Liver (tissue), 9 donors: ENCODE measurements around the gene PRR5L. TPM values are rescaled to one million over a fixed set of nuclear protein-coding genes. Genes with fewer than 3 reads are reported as not detected.

ENCODE experiments used
- DNase-seq: peaks from one replicate; pipeline ENCODE4 v3.0.0-alpha.2; 2017; ENCODE audit warnings: low spot score
- H3K27ac ChIP-seq, 2 donors: one replicate each; pipeline ENCODE4 v1.7.0; 2013; ENCODE audit warnings: inconsistent platforms in 2 of 2, low read length in 2 of 2, control low read depth in 1 of 2, low read depth in 1 of 2, mild to moderate bottlenecking in 1 of 2
- H3K27me3 ChIP-seq, 4 donors: one replicate each; pipeline versions ENCODE4 v1.6.1 to v1.7.0; 2013; ENCODE audit warnings: low read length in 3 of 4, inconsistent platforms in 1 of 4, mild to moderate bottlenecking in 1 of 4, moderate library complexity in 1 of 4; ENCODE audit not compliant: control insufficient read depth in 4 of 4, insufficient read depth in 4 of 4
- H3K36me3 ChIP-seq, 4 donors: one replicate each; pipeline versions ENCODE4 v1.6.1 to v1.7.0; 2013; ENCODE audit warnings: low read length in 3 of 4, mild to moderate bottlenecking in 3 of 4, low read depth in 1 of 4, moderate library complexity in 1 of 4; ENCODE audit not compliant: control insufficient read depth in 4 of 4, insufficient read depth in 3 of 4
- H3K4me1 ChIP-seq, 4 donors: one replicate each; pipeline versions ENCODE4 v1.6.1 to v1.7.0; 2013; ENCODE audit warnings: low read length in 3 of 4, mild to moderate bottlenecking in 3 of 4, moderate library complexity in 1 of 4; ENCODE audit not compliant: control insufficient read depth in 4 of 4, insufficient read depth in 4 of 4
- H3K4me3 ChIP-seq, 3 donors: one replicate each; pipeline versions ENCODE4 v1.6.1 to v1.7.0; 2013; ENCODE audit warnings: low read length in 3 of 3, control low read depth in 1 of 3, low read depth in 1 of 3, mild to moderate bottlenecking in 1 of 3
- H3K9ac ChIP-seq, 2 donors: one replicate each; pipeline ENCODE4 v1.7.0; 2013; ENCODE audit warnings: low read length in 2 of 2, mild to moderate bottlenecking in 2 of 2, moderate library complexity in 2 of 2, control low read depth in 1 of 2, low read depth in 1 of 2
- H3K9me3 ChIP-seq, 4 donors: one replicate each; pipeline versions ENCODE4 v1.6.1 to v1.7.0; 2013; ENCODE audit warnings: low read length in 3 of 4; ENCODE audit not compliant: control insufficient read depth in 4 of 4
- ATF3 ChIP-seq: IDR thresholded peaks from 2 replicates; pipeline ENCODE4 v1.6.1; 2016; ENCODE audit warnings: antibody characterized with exemption
- CTCF ChIP-seq: fragments of 150-350 bp; IDR thresholded peaks from 2 replicates; pipeline ENCODE4 v1.5.1; 2017; ENCODE audit warnings: improper control_type of control experiment, low read depth, low read length; ENCODE audit not compliant: missing input control
- EGR1 ChIP-seq, 2 donors: IDR thresholded peaks; 2 replicates each; pipeline ENCODE4 v1.6.1; 2016 to 2018; ENCODE audit warnings: antibody characterized with exemption in 2 of 2, low read depth in 2 of 2
- FOXA2 ChIP-seq: IDR thresholded peaks from 2 replicates; pipeline ENCODE4 v1.6.1; 2016; ENCODE audit warnings: antibody characterized with exemption
- HNF4A ChIP-seq, 2 donors: conservative IDR thresholded peaks; 2 replicates each; pipeline ENCODE4 v1.6.1; 2016; ENCODE audit warnings: antibody characterized with exemption in 2 of 2, mild to moderate bottlenecking in 2 of 2
- HNF4G ChIP-seq: IDR thresholded peaks from 2 replicates; pipeline ENCODE4 v1.6.1; 2016; ENCODE audit warnings: antibody characterized with exemption
- JUND ChIP-seq, 2 donors: IDR thresholded peaks; 2 replicates each; pipeline ENCODE4 v1.6.1; 2016; ENCODE audit warnings: antibody characterized with exemption in 2 of 2
- NR2F2 ChIP-seq: IDR thresholded peaks from 2 replicates; pipeline ENCODE4 v1.6.1; 2016; ENCODE audit warnings: antibody characterized with exemption
- RAD21 ChIP-seq, 2 donors: IDR thresholded peaks; 2 replicates each; pipeline ENCODE4 v1.6.1; 2016; ENCODE audit warnings: antibody characterized with exemption in 2 of 2, mild to moderate bottlenecking in 2 of 2
- REST ChIP-seq: IDR thresholded peaks from 2 replicates; pipeline ENCODE4 v1.6.1; 2016; ENCODE audit warnings: antibody characterized with exemption, mild to moderate bottlenecking
- RXRA ChIP-seq, 2 donors: IDR thresholded peaks; 2 replicates each; pipeline ENCODE4 v1.6.1; 2017 to 2018; ENCODE audit warnings: antibody characterized with exemption in 2 of 2, mild to moderate bottlenecking in 1 of 2
- SP1 ChIP-seq: IDR thresholded peaks from 2 replicates; pipeline ENCODE4 v1.6.1; 2018; ENCODE audit warnings: antibody characterized with exemption, mild to moderate bottlenecking
- TAF1 ChIP-seq: conservative IDR thresholded peaks from 2 replicates; pipeline ENCODE4 v1.6.1; 2016; ENCODE audit warnings: antibody characterized with exemption, mild to moderate bottlenecking
- YY1 ChIP-seq: IDR thresholded peaks from 2 replicates; pipeline ENCODE4 v1.6.1; 2016; ENCODE audit warnings: antibody characterized with exemption, mild to moderate bottlenecking
- ZBTB33 ChIP-seq: IDR thresholded peaks from 2 replicates; pipeline ENCODE4 v1.6.1; 2016; ENCODE audit warnings: antibody characterized with exemption
- WGBS: extraction: QIAGEN DNeasy Blood & Tissue Kit; methylation state at CpG from one replicate; pipeline ENCODE4 v1.1.7; 2013; 5-methylcytosine and 5-hydroxymethylcytosine counted together
- polyA plus RNA-seq, 2 donors: library from polyadenylated mRNA; stranded (reverse) in 1 of 2; unstranded in 1 of 2; fragments of 200-250 nt in 1 of 2; fragments of >200 nt in 1 of 2; fragmentation: Nextera tagmentation in 1 of 2; extraction: Ambion mirVana in 1 of 2; gene quantifications; one replicate each; pipeline versions ENCODE4 v1.2.1 to v1.2.3, GENCODE V29; 2013 to 2015
- total RNA-seq, 2 donors: library from RNA; depleted of rRNA; stranded (reverse); fragments of >200 nt; gene quantifications; one replicate each; pipeline ENCODE4 v1.2.3, GENCODE V29; 2014
- donor health status: healthy.
- donor health status: healthy.
- donor health status: healthy.
- donor health status: healthy.
- donor health status: healthy.

Gene PRR5L
- total and polyA plus RNA-seq, 4 donors: 1.2 to 8.5 (median 4.5) TPM

GRCh38 chr11:36254713-36255112, 41.4 kb upstream of the PRR5L start:
- no peak overlapping the region for H3K9ac ChIP-seq
- H3K36me3 ChIP-seq: no peaks in the 10 kb centered on the region
- H3K4me3 ChIP-seq: no peak overlapping the region
- peaks cover 0 to 4% (median 0%) of the 10 kb centered on the region in 4 donors for H3K9me3 ChIP-seq
- WGBS: 78% methylated on average over 1 of the region's 1 CpG
- H3K4me1 ChIP-seq: no peaks in the 10 kb centered on the region
- H3K27ac ChIP-seq: no peak overlapping the region
- H3K27me3 ChIP-seq: no peaks in the 10 kb centered on the region
- TF ChIP-seq RXRA (IDR thresholded peaks at IDR 0.05) (no peak), HNF4A (conservative IDR thresholded peaks at IDR 0.05) (no peak), NR2F2 (no peak), SP1 (no peak)
- no peak for DNase-seq

- no peak for TF ChIP-seq RXRA (IDR thresholded peaks at IDR 0.05)
- TF ChIP-seq EGR1 (IDR thresholded peaks at IDR 0.05; ENCODE audit: low read depth in 2 of 2): no peak
- no peak for TF ChIP-seq ZBTB33
- no peak for TF ChIP-seq FOXA2
- no peak for TF ChIP-seq SP1
- TF ChIP-seq NR2F2: no peak
- TF ChIP-seq HNF4A (conservative IDR thresholded peaks at IDR 0.05): no peak
- TF ChIP-seq YY1: no peak
- no peak for TF ChIP-seq TAF1
- no peak for TF ChIP-seq HNF4G
- TF ChIP-seq CTCF: no peak
- TF ChIP-seq REST: no peak
- no peak for TF ChIP-seq ATF3
- no peak for TF ChIP-seq JUND (IDR thresholded peaks at IDR 0.05)
- TF ChIP-seq RAD21 (IDR thresholded peaks at IDR 0.05): no peak
- Histone ChIP-seq H3K4me1 (no peaks in the 10 kb centered on the region), H3K36me3 (no peaks in the 10 kb centered on the region), H3K27ac (no peak overlapping the region), H3K4me3 (no peak overlapping the region), H3K9ac (no peak overlapping the region), H3K27me3 (no peaks in the 10 kb centered on the region), H3K9me3 (no peaks in the 10 kb centered on the region)
- 46% methylated on average over 5 of the region's 5 CpGs for WGBS
- no peak for DNase-seq
Observed at GRCh38 chr11:36257351-36257750, 38.7 kb upstream of the PRR5L start.
